ENCODE data around the gene MIER3.

The MIER3 gene

GRCh38 chr5:56896763-56897162, 55.2 kb downstream of the MIER3 start:
- no peak for DNase-seq (ENCODE audit: low spot score)

GRCh38 chr5:56893251-56893951, 58.5 kb downstream of the MIER3 start:
- DNase-seq (ENCODE audit: low spot score) = no peak

- DNase-seq (ENCODE audit: low spot score) = no peak
Measured at GRCh38 chr5:56881571-56881970, 70.4 kb downstream of the MIER3 start.

GRCh38 chr5:56876327-56876726, 75.6 kb downstream of the MIER3 start:
- no peak for DNase-seq (ENCODE audit: low spot score)

- no peak for DNase-seq (ENCODE audit: low spot score)
Measured at GRCh38 chr5:56873056-56873455, 78.9 kb downstream of the MIER3 start.

GRCh38 chr5:56871777-56872176, 80.1 kb downstream of the MIER3 start:
- DNase-seq (ENCODE audit: low spot score) = no peak
